OCI-LY7 (cell line): ENCODE results near the gene TSPOAP1. TPM values are rescaled to one million over a fixed set of nuclear protein-coding genes. Genes with fewer than 3 reads are reported as not detected.

ENCODE experiments used
- BruUV-seq: library from RNA; stranded (reverse); fragments of 400-500 nt; replicated peaks from 2 replicates; lab custom pipeline; 2021; lab: Mats Ljungman, UMichigan
- CTCF ChIA-PET: fragments of 300-600 bp; sonication (Branson Sonifier 250); formaldehyde crosslinking; loops from one replicate; lab custom pipeline; 2022; ENCODE audit warnings: antibody characterized with exemption; ENCODE audit not compliant: unreplicated experiment; lab: Charles Lee
- POLR2A ChIA-PET: fragments of 300-600 bp; sonication (Branson Sonifier 250); formaldehyde crosslinking; loops from one replicate; lab custom pipeline; 2022; ENCODE audit warnings: antibody characterized with exemption; lab: Charles Lee
- DNase-seq: peaks from one replicate; pipeline ENCODE4 v3.0.0-alpha.2; 2015; ENCODE audit warnings: low spot score
- H2AFZ ChIP-seq: fragments of 200-600 bp; sonication (generic), shearing (Covaris generic); 2 replicates; pipeline ENCODE4 v1.6.1; 2014; ENCODE audit warnings: mild to moderate bottlenecking, antibody characterized with exemption, low read length, moderate library complexity
- H3K27ac ChIP-seq: fragments of 200-600 bp; sonication (generic); 2 replicates; pipeline ENCODE4 v1.5.1; 2014; ENCODE audit warnings: mixed run types, low read depth, mild to moderate bottlenecking, moderate library complexity, low read length, inconsistent platforms; ENCODE audit not compliant: poor library complexity, severe bottlenecking
- H3K36me3 ChIP-seq: fragments of 200-600 bp; sonication (generic); 2 replicates; pipeline ENCODE4 v1.6.1; 2014; ENCODE audit warnings: mild to moderate bottlenecking, antibody characterized with exemption, low read length, moderate library complexity, mixed read lengths; ENCODE audit not compliant: insufficient read depth
- H3K4me1 ChIP-seq: fragments of 200-600 bp; sonication (generic); 2 replicates; pipeline ENCODE4 v1.5.1; 2014; ENCODE audit warnings: mild to moderate bottlenecking, low read length; ENCODE audit not compliant: insufficient read depth, poor library complexity, severe bottlenecking
- H3K4me2 ChIP-seq: fragments of 200-600 bp; sonication (generic); 2 replicates; pipeline ENCODE4 v1.6.1; 2014; ENCODE audit warnings: mild to moderate bottlenecking, low read length
- H3K4me3 ChIP-seq: fragments of 200-600 bp; sonication (generic); 2 replicates; pipeline ENCODE4 v1.5.1; 2014; ENCODE audit warnings: mild to moderate bottlenecking, low read depth, low read length; ENCODE audit not compliant: poor library complexity, severe bottlenecking
- H3K79me2 ChIP-seq: fragments of 200-600 bp; sonication (generic); 2 replicates; pipeline ENCODE4 v1.6.1; 2016; ENCODE audit warnings: low read depth, mild to moderate bottlenecking, low read length, moderate library complexity, mixed read lengths; ENCODE audit not compliant: insufficient read depth
- H3K9me2 ChIP-seq: fragments of 200-600 bp; sonication (generic); 2 replicates; pipeline ENCODE4 v1.6.1; 2016; ENCODE audit warnings: mild to moderate bottlenecking, low read length, mixed read lengths; ENCODE audit not compliant: insufficient read depth
- H3K9me3 ChIP-seq: fragments of 200-600 bp; sonication (generic); 2 replicates; pipeline ENCODE4 v1.6.1; 2014; ENCODE audit warnings: mild to moderate bottlenecking, mixed run types, low read length, mixed read lengths
- H4K20me1 ChIP-seq: fragments of 200-600 bp; sonication (generic); 2 replicates; pipeline ENCODE4 v1.6.1; 2014; ENCODE audit warnings: mild to moderate bottlenecking, antibody characterized with exemption, low read length, moderate library complexity, mixed read lengths; ENCODE audit not compliant: insufficient read depth
- CTCF ChIP-seq: fragments of 200-600 bp; sonication (generic); conservative IDR thresholded peaks from 2 replicates; pipeline ENCODE4 v1.5.1; 2014; ENCODE audit warnings: mild to moderate bottlenecking, antibody characterized with exemption, low read length, moderate library complexity, mixed read lengths
- EZH2phosphoT487 ChIP-seq: fragments of 200-600 bp; sonication (generic); IDR thresholded peaks from 2 replicates; pipeline ENCODE4 v1.6.1; 2018; ENCODE audit warnings: low read depth, borderline replicate concordance, mild to moderate bottlenecking, mixed run types, antibody characterized with exemption, low read length, moderate library complexity, mixed read lengths
- intact Hi-C: fragments of 100-400 bp; cut with micrococcal nuclease; formaldehyde crosslinking; loops from one replicate; pipeline ENCODE4 v1.10.0; 2022; ENCODE audit not compliant: unreplicated experiment
- total RNA-seq, 2 experiments: library from RNA; depleted of rRNA in 1 of 2; stranded (reverse); fragments of >200 nt in 1 of 2; shearing (Covaris generic) in 1 of 2; gene quantifications; 2 replicates each; pipeline ENCODE4 v1.2.3, GENCODE V29; 2014 to 2022

The TSPOAP1 gene
- total RNA-seq, 2 experiments from 2014 or later: 24.0 to 50.6 TPM

- H3K27ac ChIP-seq: no peak overlapping the region
- intact Hi-C loops: no loop called here
- H2AFZ ChIP-seq: no peak overlapping the region
- POLR2A ChIA-PET: interaction anchor here (1.6 to 2.4 kb wide), 4 partner anchors 16 to 28 kb away, joined by 8 to 29 read pairs (median 14); no protein-coding TSS in a partner anchor
- no peaks in the 10 kb centered on the region for H3K79me2 ChIP-seq
- peaks cover 15% of the 10 kb centered on the region for H3K4me1 ChIP-seq
- no peak for DNase-seq
- H3K36me3 ChIP-seq: no peaks in the 10 kb centered on the region
- no peaks in the 10 kb centered on the region for H3K9me2 ChIP-seq
- no peaks in the 10 kb centered on the region for H4K20me1 ChIP-seq
- no peak for TF ChIP-seq EZH2phosphoT487
- no peak for TF ChIP-seq CTCF
- no peak overlapping the region for H3K4me2 ChIP-seq
- no peak overlapping the region for H3K4me3 ChIP-seq
- CTCF ChIA-PET: interaction anchor here (1.2 to 1.5 kb wide), 2 partner anchors 28 kb away, joined by 3 to 15 read pairs; no protein-coding TSS in a partner anchor
- H3K9me3 ChIP-seq: no peaks in the 10 kb centered on the region
- no TSS peak for BruUV-seq
Measured at GRCh38 chr17:58316260-58316960, 12.2 kb downstream of the TSPOAP1 start.

GRCh38 chr17:58315750-58316149 is 12.8 kb downstream of the TSPOAP1 start:
- H3K79me2 ChIP-seq: no peaks in the 10 kb centered on the region
- no peak overlapping the region for H2AFZ ChIP-seq
- H3K4me3 ChIP-seq: no peak overlapping the region
- H3K9me2 ChIP-seq: no peaks in the 10 kb centered on the region
- H3K4me2 ChIP-seq: no peak overlapping the region
- H4K20me1 ChIP-seq: no peaks in the 10 kb centered on the region
- POLR2A ChIA-PET: no interaction called here
- no peak for DNase-seq
- peaks cover 15% of the 10 kb centered on the region for H3K4me1 ChIP-seq
- H3K27ac ChIP-seq: no peak overlapping the region
- no peaks in the 10 kb centered on the region for H3K36me3 ChIP-seq
- TF ChIP-seq EZH2phosphoT487: no peak
- TF ChIP-seq CTCF: no peak
- intact Hi-C loops: no loop called here
- BruUV-seq: no TSS peak
- CTCF ChIA-PET: interaction anchor here (1.2 kb wide), 1 partner anchor 29 kb away, joined by 3 read pairs; no protein-coding TSS in a partner anchor
- H3K9me3 ChIP-seq: no peaks in the 10 kb centered on the region

GRCh38 chr17:58315281-58315711 is 13.3 kb downstream of the TSPOAP1 start:
- H3K4me1 ChIP-seq: peaks cover 15% of the 10 kb centered on the region
- no peaks in the 10 kb centered on the region for H3K9me2 ChIP-seq
- no peaks in the 10 kb centered on the region for H3K79me2 ChIP-seq
- ChIA-PET POLR2A (interaction anchor here (1.0 kb wide), 1 partner anchor 29 kb away, joined by 3 read pairs; no protein-coding TSS in a partner anchor), CTCF (interaction anchor here (1.2 kb wide), 1 partner anchor 29 kb away, joined by 3 read pairs; no protein-coding TSS in a partner anchor)
- H3K9me3 ChIP-seq: no peaks in the 10 kb centered on the region
- no peak overlapping the region for H3K4me2 ChIP-seq
- no peak overlapping the region for H2AFZ ChIP-seq
- DNase-seq: no peak
- no peak for TF ChIP-seq EZH2phosphoT487
- no peak for TF ChIP-seq CTCF
- H3K4me3 ChIP-seq: no peak overlapping the region
- BruUV-seq: no TSS peak
- no peaks in the 10 kb centered on the region for H4K20me1 ChIP-seq
- H3K36me3 ChIP-seq: no peaks in the 10 kb centered on the region
- intact Hi-C loops: no loop called here
- no peak overlapping the region for H3K27ac ChIP-seq
